RCC 7860 (cell line): ENCODE results near the gene LRMDA.

Experiments
- DNase-seq: peaks from one replicate; pipeline ENCODE4 v3.0.0-alpha.2; 2015; ENCODE audit warnings: low spot score
- FAIRE-seq: peaks from 2 replicates; lab custom pipeline; 2012; peaks lifted over from hg19 to GRCh38; lab: Jason Lieb, UNC

The LRMDA gene

GRCh38 chr10:75957314-75958120 is 526.1 kb downstream of the LRMDA start:
- no peak for DNase-seq
- no peak for FAIRE-seq

DNA sequence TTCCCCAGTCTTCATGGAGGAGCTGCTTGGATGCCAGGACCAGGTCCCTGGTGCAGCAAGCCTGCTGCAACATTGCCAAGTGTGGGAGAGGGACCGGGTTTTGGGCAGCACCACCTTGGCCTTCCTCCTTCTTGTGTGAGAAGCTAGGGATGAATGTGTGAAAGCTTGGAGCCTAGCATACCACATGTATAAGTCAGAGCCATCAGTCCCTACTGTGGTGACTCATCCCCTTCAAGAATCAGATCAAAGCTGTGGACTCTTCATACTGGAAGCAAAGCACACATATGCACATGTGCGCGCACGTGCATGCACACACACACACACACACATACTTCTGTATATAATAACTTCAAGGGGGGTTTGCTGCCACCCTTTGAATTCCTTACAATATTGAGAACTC is 527.8 kb downstream of the LRMDA start:
- FAIRE-seq (peak; percentile 42), DNase-seq (peak; percentile 64)

DNA sequence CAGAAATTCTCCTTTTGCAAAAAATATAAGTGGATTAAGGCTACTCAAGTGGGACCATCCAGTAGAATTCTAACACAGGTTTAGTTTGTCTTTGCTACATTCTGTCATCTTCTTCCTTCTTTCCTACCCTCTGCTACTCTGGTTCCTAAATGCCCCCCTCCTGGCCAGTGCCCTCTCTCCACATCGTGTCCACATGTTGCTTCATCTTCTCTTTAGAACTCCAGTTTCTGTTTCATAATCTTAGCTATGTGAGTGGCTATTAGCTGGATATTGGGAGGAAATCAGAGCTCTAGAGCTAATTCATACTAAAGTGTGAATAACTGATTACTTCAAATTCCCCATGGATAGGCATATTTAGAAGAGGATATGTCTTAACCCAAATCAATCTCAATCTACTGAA is 528.5 kb downstream of the LRMDA start:
- FAIRE-seq (no peak), DNase-seq (no peak)

DNA sequence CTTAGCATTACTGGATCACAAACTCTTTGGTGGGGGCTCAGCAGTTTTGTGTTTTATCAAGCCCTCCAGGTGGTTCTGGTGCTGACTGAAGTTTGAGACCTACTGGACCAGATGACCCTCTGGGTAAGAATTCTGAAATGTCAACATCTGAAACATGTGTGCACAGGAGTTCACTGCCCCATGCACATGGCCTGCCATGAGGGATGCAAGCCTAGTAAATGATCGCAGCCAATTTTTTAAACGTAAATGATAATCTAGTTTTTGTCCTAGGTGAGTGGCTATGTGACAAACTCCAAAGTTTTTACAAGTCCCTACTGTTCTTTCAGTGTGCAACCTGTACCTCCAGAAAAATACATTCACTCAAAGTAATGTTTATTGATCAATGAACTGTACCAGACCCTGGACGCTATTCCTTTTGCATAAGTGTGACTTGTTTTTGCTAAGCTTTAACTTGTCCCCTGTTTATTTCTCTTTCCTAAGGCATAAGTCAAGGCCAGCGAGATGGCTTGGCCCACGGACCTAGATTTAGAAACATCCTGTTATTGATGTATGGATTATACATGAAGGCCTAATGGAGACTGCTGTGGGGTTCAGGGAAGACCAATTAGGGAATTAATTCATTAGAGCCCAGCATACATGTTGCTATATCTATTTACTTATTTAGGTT is 531.1 kb downstream of the LRMDA start:
- DNase-seq = no peak
- FAIRE-seq = no peak

DNA sequence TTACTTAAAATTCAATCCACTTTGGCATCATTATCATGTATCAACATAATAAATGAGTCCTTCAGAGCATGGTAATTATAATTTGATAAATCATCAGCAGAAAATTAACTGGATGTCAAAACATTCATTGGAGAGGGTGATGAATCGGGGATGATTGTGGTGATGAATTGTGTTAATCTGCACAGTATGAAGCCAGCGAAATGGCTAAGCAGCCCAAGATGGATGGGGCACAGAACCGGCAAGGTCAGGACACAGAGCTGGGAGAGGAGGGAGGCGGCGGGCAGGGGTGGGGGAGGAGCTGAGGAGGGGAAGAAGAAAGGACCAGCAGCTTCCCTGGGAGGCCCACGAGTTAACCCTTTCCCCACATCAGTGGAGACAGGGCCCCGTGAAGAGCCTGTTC is 536.1 kb downstream of the LRMDA start:
- no peak for FAIRE-seq
- no peak for DNase-seq

DNA sequence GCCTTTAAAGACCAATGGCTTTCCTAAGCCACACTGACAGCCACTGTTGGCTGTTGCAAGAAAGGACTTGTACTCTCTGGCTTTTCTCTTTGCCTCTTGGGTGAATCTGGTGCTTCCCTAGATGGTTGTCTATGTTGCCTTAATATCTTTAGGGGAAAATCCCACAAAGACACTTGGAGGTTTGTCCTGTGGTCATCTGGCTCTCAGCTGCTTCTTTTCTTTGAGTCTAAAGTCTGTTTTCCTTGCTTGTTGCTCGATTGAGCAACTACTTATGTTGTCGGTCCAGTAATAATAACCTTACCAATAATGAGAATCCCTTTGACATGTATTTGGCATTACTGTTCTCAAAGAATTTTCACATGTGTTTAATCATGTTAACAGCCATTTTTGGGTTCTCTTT is 537.6 kb downstream of the LRMDA start:
- DNase-seq = no peak
- FAIRE-seq = no peak

DNA sequence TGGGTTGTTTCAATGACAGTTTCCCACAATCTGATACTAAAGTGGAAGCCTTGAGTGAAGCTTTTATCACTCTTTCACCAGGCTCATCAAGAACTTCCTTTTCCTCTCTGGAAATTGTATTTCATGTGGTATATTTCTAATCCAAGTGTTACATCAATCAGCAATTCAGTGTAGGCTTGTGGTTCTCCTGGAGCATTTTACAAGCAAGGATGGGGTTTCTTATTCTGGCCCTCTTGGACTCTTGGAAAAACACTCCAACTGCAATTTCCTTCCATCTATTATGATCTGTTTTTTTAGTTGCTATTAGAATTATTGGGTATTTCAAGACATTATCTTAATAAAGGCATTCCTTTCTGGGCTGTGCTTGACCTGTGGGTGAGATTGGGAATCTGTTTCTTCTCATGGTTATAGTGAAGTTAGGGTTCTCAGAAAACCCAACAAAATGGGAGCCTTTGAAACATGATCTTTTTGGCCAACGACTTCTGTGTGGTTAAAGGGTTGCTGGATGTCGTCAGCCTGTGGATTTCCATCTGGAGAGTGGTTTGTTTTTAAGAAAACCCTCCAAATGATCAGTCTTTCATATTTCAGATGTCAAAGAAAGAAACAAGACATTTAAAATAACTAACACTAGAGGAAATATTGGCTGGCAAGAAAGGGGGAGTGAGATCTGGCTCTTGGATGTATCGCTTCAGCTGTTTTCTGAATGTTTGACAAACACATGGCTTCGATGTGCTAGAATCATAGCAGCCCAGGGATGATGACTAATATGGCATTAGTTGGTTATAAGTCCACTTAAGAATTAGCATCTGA is 540.2 kb downstream of the LRMDA start:
- FAIRE-seq (no peak), DNase-seq (no peak)

GRCh38 chr10:75972491-75973276 is 541.3 kb downstream of the LRMDA start:
- DNase-seq = no peak
- FAIRE-seq = no peak

GRCh38 chr10:75974080-75974479 is 542.7 kb downstream of the LRMDA start:
- FAIRE-seq (no peak), DNase-seq (no peak)

GRCh38 chr10:75976681-75977080 is 545.3 kb downstream of the LRMDA start:
- no peak for DNase-seq
- no peak for FAIRE-seq

DNA sequence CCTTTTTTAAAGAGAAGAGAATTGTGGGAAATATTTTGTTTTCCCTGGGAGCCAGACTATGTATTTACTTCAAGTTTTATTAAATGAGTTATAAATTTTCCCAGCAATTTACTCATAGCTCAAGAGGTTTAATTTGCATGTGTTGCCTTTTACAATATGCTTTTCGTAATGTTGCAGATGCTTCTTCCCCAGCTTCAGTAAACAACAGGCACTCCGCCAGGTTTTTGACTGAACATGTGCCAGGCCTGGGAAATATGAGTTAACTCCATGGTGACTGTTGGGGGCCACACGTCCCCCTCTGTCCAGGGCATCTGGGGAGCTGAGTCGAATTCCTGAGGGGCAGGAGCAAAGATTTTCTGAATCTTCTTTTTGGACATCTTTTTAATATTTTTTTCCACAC is 545.7 kb downstream of the LRMDA start:
- no peak for FAIRE-seq
- no peak for DNase-seq

- FAIRE-seq (no peak), DNase-seq (no peak)
Observed at GRCh38 chr10:75978213-75978612, 546.8 kb downstream of the LRMDA start.

- no peak for FAIRE-seq
- no peak for DNase-seq
Observed at GRCh38 chr10:75980419-75981002, 549.1 kb downstream of the LRMDA start.

DNA sequence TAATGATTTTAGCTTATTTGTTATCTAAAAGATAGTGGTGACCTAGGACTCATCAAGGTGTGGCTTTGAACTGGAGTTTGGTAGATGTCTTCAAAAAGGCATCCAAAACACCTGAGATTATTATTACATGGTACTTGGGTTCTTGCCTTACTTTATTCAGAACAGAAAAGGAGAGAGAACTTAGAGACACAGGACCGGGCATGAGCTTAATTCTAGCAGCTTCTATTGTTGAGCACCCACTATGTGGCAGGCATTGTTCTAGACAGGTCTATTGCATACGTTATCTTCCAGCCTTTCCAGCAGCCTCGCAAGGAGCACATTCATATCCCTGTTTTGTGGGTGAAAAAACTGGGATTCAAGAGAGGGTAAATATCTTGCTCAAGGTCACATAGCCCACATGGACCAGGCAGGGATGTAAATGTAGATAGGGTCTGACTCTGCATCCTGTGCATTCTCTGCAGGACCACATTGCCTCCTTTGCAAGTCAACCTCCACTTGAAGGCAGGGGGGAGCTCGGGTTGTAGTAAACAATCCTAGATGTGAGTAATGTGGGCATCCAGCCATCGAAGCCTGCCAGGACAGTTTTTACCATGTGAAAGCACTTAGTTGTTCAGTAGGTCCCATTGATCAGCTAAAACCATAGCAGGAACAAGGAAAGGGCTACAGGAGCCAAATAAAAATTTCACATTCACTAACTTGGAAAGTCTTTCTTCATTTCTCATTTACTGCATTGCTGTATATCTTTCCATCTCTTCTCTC is 551.4 kb downstream of the LRMDA start:
- no peak for DNase-seq
- FAIRE-seq = no peak

- FAIRE-seq (no peak), DNase-seq (no peak)
Observed at GRCh38 chr10:75984067-75984466, 552.6 kb downstream of the LRMDA start.

DNA sequence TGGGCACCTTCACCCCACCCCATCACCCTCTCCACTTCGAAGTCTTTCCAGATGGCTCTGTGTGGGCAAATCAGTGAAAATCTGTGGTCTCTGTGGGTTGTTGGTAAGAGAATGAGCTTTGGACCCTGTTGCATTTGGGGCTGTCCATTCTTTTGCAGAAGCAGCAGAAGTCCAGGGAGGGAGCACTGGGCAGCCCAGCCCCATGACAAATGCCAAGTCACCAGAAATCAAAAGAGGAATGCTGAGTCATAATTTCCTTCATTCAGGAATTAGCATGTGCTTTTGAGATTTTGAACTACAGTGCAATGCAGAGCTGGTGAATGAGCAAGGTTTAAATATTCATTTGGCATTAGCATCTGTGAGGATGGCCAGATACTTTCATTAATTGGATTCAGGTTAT is 556.2 kb downstream of the LRMDA start:
- DNase-seq (peak; percentile 27), FAIRE-seq (no peak)

- DNase-seq (no peak), FAIRE-seq (no peak)
Observed at GRCh38 chr10:75994357-75995040, 563.1 kb downstream of the LRMDA start.

DNA sequence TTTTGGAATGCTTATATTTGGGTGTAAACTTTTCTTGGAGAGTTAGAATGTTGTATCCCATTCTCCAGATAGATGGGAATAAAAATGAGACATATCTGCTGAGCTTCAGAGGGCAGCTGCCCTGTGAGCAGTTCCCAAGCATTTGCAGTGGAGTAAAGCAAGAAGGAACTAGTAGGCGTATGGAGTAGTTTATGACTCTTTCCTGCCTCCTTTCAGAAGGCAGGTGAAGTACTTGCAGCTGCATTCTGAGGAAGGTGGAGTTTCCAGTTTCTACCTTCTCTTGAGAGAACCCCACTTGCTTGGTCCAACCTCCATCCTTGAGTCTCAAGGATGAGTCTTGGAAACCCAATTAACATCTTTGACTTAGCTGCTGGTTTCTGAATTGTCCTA is 563.6 kb downstream of the LRMDA start:
- FAIRE-seq (no peak), DNase-seq (no peak)

GRCh38 chr10:75995720-75996119 is 564.3 kb downstream of the LRMDA start:
- FAIRE-seq = no peak
- no peak for DNase-seq
